Duodenal mucosa (tissue), 2 donors: ENCODE results near the gene SETD3.

ENCODE experiments used
- H3K27ac ChIP-seq: one replicate; pipeline ENCODE4 v1.7.0; 2013; ENCODE audit warnings: low read depth, low read length
- H3K27me3 ChIP-seq, 2 donors: one replicate each; pipeline ENCODE4 v1.7.0; 2013; ENCODE audit warnings: low read length in 2 of 2, control low read depth in 1 of 2; ENCODE audit not compliant: insufficient read depth in 2 of 2, control insufficient read depth in 1 of 2
- H3K36me3 ChIP-seq, 2 donors: one replicate each; pipeline ENCODE4 v1.7.0; 2013; ENCODE audit warnings: low read length in 2 of 2, control low read depth in 1 of 2; ENCODE audit not compliant: insufficient read depth in 2 of 2, control insufficient read depth in 1 of 2
- H3K4me1 ChIP-seq, 2 donors: one replicate each; pipeline ENCODE4 v1.7.0; 2013; ENCODE audit warnings: low read length in 2 of 2, control low read depth in 1 of 2; ENCODE audit not compliant: insufficient read depth in 2 of 2, control insufficient read depth in 1 of 2
- H3K4me3 ChIP-seq, 2 donors: one replicate each; pipeline ENCODE4 v1.7.0; 2013; ENCODE audit warnings: low read length in 2 of 2, low read depth in 1 of 2
- H3K9ac ChIP-seq, 2 donors: one replicate each; pipeline ENCODE4 v1.7.0; 2013; ENCODE audit warnings: low read length in 2 of 2, low read depth in 1 of 2
- H3K9me3 ChIP-seq, 2 donors: one replicate each; pipeline ENCODE4 v1.7.0; 2013; ENCODE audit warnings: low read length in 2 of 2, control low read depth in 1 of 2; ENCODE audit not compliant: control insufficient read depth in 1 of 2

The SETD3 gene

DNA sequence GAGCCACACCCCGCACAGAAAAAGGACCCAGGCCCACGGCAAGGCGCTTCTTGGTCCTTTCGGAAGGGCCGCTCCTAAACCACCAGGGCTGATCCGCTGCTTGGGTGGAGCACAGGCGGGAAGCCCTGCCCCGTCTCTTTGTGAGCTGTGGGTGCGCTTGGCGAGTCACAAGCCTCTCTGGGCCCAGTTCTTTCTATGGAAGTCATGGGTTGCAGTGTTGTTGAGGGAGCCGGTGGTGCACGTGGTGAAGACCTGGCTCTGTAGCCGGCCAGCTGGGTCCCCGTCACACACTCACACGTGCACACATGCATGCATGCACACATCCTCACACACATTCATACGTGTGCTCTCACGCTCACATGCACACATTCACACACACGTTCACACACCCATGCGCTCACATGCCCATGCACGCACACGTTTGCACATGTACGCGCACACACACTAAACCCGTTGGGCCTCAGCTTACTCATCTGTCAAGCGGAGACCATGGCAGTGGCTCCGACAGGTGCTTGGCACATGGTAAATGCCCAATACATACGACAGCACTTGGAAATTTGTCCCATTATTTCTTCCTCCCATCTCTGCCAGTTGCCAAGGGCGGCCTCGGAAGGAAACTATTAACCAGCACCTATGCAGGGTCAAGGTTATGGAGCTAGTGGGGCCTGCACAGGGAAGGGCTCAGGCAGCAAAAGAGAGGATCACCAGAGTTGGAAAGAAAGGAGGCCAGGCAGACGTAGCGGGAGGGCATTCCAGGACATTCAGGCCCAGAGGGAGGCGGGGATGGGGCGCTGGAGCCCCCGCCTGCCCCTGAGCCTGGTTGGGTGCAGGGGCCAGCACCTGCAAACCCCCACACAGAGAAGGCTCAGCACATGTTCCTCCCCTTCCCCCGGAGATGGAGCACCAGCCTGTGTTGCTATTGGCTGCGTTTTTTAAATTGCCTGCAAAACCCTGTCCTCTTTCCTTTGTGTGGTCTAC lies 96.9 kb downstream of the SETD3 start:
- Histone ChIP-seq H3K4me3 (no peak overlapping the region), H3K9ac (no peak overlapping the region), H3K9me3 (no peaks in the 10 kb centered on the region), H3K4me1 (peaks cover 13 to 18% of the 10 kb centered on the region in 2 donors), H3K36me3 (no peaks in the 10 kb centered on the region), H3K27ac (no peak overlapping the region), H3K27me3 (peaks cover 0 to 7% of the 10 kb centered on the region in 2 donors)

DNA sequence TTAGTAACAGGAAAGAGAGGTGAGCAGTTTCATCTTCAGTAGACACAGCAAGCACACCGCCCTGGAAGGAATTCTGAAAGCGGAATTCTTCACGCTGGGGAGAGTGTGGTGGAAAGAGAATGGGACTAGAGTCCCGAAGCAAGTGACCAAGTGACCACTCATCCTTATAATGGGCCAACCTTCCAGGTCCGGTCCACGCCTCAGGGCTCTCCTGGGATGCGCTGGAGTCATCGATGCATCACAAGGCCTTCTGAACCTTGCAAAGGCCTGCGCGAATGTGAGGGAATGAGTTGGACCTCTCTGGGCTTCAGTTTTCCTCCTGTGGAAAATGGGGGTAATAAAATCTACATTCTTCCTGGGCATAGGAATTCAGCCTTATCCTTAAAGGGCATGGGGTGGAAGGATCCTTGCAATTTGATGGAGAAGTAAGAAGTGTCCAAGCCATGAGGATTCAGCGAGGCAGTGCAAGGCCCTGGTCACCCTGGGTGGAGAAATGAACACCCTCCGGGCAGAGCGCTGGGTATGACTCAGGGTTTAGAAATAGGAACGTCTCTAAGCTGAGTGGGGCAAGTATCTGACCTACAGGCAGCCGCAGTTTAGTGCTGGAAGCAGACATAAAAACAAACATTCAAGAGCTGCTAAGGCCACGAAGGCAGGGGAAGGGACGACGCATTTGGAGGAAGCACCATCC lies 97.7 kb downstream of the SETD3 start:
- no peak overlapping the region for H3K27ac ChIP-seq
- H3K9ac ChIP-seq, result no peak overlapping the region
- peaks cover 13 to 20% of the 10 kb centered on the region in 2 donors for H3K4me1 ChIP-seq
- no peaks in the 10 kb centered on the region for H3K9me3 ChIP-seq
- H3K4me3 ChIP-seq, result no peak overlapping the region
- peaks cover 0 to 7% of the 10 kb centered on the region in 2 donors for H3K27me3 ChIP-seq
- no peaks in the 10 kb centered on the region for H3K36me3 ChIP-seq

DNA sequence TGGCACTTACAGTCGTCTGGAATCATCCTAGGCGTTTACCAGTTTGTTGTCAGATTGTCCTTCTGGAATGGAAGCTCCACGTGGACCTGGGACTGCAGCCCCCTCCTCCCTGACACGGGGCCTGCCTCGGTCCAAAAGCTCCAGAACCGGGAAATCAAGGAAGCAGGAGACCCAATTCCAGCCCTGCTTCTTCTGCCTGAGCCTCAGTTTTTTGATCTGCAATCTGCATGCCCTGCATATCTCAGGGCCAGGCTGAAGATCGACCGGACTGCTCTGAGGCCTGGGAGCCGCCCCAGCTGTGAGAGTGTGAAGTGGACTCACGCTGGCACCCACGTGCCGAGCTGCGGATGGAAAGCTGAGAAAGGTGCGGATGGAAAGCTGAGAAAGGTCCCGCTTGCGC lies 98.6 kb downstream of the SETD3 start:
- no peak overlapping the region for H3K4me3 ChIP-seq
- H3K27me3 ChIP-seq, result peaks cover 0 to 7% of the 10 kb centered on the region in 2 donors
- no peak overlapping the region for H3K27ac ChIP-seq

DNA sequence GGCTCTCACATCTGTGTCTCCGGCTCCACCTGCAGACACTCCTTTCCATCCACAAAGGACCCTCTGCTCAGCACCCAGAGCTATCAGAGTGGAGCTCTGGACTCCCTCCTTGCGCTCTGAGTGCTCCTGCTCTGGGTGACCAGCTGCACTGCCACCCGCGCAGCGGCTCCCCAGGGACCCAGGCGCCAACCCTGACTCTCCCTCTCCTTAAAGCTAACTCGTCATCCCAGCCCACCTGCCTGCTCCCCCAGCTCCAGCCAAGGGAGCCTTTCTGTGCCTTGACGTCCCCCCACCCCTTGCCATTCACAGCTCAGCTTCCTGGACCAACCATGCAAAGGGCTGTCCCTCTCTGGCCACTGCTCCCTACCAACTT lies 99.0 kb downstream of the SETD3 start:
- H3K9me3 ChIP-seq, result no peaks in the 10 kb centered on the region
- no peak overlapping the region for H3K9ac ChIP-seq
- no peak overlapping the region for H3K4me3 ChIP-seq
- peaks cover 10 to 14% of the 10 kb centered on the region in 2 donors for H3K4me1 ChIP-seq
- peaks cover 0 to 7% of the 10 kb centered on the region in 2 donors for H3K27me3 ChIP-seq
- no peak overlapping the region for H3K27ac ChIP-seq
- H3K36me3 ChIP-seq, result no peaks in the 10 kb centered on the region

More for the DNA sequence above, 98.6 kb downstream of the SETD3 start:
- H3K4me1 ChIP-seq, result peaks cover 10 to 14% of the 10 kb centered on the region in 2 donors
- H3K36me3 ChIP-seq, result no peaks in the 10 kb centered on the region
- no peaks in the 10 kb centered on the region for H3K9me3 ChIP-seq
- no peak overlapping the region for H3K9ac ChIP-seq

DNA sequence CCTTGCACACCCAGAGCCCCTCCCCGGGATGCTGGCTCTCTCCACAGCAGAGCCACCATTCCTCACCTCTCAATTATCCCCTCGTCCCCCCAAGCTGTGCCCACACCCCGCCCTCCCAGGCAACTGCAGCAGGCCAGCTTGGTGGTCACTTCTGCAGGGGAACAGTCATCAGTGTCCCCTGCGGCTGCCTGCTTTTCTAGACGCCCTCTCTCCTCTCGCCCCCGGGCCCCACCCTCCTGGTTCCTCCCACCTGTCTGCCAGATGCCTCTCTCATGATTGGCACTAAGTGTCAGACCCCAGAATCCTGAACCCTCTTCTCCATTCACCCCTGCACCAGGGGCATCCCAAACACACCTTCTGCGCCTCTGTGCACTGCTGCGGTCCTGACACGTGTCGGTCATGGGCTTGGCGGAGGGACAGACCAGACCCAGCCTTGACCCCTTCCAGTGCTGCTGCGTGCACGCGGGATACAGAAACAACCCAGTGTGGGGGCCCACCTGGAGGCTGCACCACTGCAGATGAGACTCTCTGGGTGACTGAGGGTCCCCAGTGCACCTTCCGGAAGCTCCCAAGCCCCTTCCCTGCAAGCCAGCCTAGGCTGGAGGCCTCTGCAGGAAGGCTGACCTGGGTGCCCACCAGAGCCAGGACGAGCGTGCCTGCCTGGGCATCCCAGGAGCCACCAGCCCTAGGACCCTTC lies 99.5 kb downstream of the SETD3 start:
- no peak overlapping the region for H3K27ac ChIP-seq
- H3K4me1 ChIP-seq, result peaks cover 10 to 14% of the 10 kb centered on the region in 2 donors
- no peaks in the 10 kb centered on the region for H3K9me3 ChIP-seq
- peaks cover 0 to 7% of the 10 kb centered on the region in 2 donors for H3K27me3 ChIP-seq
- no peaks in the 10 kb centered on the region for H3K36me3 ChIP-seq
- no peak overlapping the region for H3K4me3 ChIP-seq
- H3K9ac ChIP-seq, result no peak overlapping the region

DNA sequence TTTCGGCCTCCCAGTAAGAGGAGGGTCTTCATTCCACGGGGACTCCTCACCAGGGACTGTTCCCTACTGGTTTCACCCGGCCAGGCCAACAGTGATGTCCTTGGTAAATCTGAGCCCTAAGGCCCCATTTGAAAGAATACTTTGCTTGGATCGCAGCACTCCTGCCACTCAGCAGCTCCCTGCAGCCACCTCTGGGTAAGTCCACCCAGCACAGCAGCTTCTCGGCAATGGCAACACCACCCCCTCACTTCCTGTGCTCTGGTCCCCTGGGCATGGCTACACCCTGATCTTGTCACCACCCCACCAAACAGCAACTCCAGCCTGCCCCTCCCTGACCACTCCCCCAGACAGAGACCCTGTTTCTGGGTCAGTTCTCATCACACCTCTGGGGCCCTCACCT lies 100.3 kb downstream of the SETD3 start:
- Histone ChIP-seq H3K9ac (no peak overlapping the region), H3K4me1 (peaks cover 8 to 14% of the 10 kb centered on the region in 2 donors), H3K27me3 (peaks cover 0 to 7% of the 10 kb centered on the region in 2 donors), H3K27ac (no peak overlapping the region), H3K36me3 (no peaks in the 10 kb centered on the region), H3K9me3 (no peaks in the 10 kb centered on the region), H3K4me3 (no peak overlapping the region)

DNA sequence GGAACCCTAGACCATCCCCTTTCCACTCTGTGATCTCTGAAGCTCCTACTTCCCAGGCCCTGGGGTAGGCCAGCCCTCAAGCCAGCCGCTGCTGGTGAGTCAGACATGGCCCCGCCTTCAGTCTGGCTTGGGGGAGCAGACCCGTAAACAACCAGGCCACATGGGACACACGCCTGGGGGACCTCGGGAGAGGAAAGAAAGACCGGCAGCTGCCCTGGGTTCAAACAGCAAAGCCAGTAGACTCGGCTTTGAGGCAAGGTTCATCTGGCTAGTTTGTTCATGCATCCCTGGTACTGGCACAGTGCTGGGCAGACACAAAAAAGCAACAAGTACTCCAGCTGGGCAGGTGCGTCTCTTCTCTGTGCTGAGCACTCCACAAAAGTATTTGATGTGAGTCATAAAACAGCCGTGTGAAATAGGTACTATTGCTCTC lies 101.9 kb downstream of the SETD3 start:
- peaks cover 0 to 4% of the 10 kb centered on the region in 2 donors for H3K4me1 ChIP-seq
- no peak overlapping the region for H3K9ac ChIP-seq
- H3K27me3 ChIP-seq, result peaks cover 0 to 4% of the 10 kb centered on the region in 2 donors
- no peak overlapping the region for H3K4me3 ChIP-seq
- H3K9me3 ChIP-seq, result no peaks in the 10 kb centered on the region
- no peaks in the 10 kb centered on the region for H3K36me3 ChIP-seq
- H3K27ac ChIP-seq, result no peak overlapping the region

DNA sequence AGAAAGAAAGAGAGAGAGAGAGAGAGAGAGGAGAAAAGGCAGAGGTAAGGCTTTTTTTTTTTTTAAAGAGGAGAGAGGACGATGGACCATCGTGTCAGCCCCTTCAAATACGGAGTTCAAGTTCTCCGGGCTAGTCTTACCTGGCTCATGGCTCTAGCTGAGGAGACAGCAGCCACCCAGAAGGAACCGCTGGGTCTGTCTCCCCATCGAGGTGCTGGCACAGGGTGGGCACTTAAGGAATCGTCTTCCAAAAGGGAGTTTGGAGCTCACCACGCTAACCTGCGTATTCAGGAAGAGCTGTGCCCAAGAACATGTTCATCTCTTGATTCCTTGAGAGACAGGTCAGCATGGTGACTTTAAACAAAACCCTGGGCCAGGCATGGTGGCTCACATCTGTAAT lies 102.7 kb downstream of the SETD3 start:
- no peaks in the 10 kb centered on the region for H3K36me3 ChIP-seq
- no peaks in the 10 kb centered on the region for H3K9me3 ChIP-seq
- peaks cover 0 to 4% of the 10 kb centered on the region in 2 donors for H3K4me1 ChIP-seq
- H3K9ac ChIP-seq, result no peak overlapping the region
- H3K27me3 ChIP-seq, result no peaks in the 10 kb centered on the region
- no peak overlapping the region for H3K4me3 ChIP-seq
- no peak overlapping the region for H3K27ac ChIP-seq

DNA sequence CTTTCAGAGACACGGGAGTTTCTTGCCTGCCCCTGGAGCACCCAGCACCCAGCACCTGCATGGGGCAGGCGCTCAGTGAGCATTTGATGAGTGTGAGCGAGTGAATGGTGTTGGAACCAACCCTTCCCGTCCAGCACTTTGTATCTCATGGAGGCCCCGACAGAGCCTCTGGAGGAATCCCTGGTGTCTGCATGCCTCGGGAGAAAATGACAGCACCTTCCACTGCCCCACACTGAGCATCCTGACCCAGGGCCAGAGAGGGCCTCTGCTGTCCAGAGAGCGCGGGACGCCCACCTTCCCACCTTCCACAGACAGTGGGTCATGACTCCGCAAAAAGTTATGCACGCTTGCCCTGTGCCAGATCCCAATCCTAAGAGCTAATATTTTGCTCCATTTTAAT lies 105.7 kb downstream of the SETD3 start:
- Histone ChIP-seq H3K27ac (no peak overlapping the region), H3K9me3 (no peaks in the 10 kb centered on the region), H3K36me3 (no peaks in the 10 kb centered on the region), H3K4me1 (peaks cover 0 to 4% of the 10 kb centered on the region in 2 donors), H3K9ac (no peak overlapping the region), H3K27me3 (no peaks in the 10 kb centered on the region), H3K4me3 (no peak overlapping the region)
